MM.1S (cell line): ENCODE results near the gene OSBPL2.

Source experiments
- DNase-seq: peaks from one replicate; pipeline ENCODE4 v3.0.0-alpha.2; 2015
- H2AFZ ChIP-seq: fragments of 300-600 bp; sonication (generic); 2 replicates; pipeline ENCODE4 v1.6.0; 2016; ENCODE audit warnings: antibody characterized with exemption, low read length
- H3F3A ChIP-seq: fragments of 300-600 bp; sonication (generic); 2 replicates; pipeline ENCODE4 v1.6.1; 2016; ENCODE audit warnings: mild to moderate bottlenecking, antibody characterized with exemption, low read length, moderate library complexity, mixed read lengths; ENCODE audit not compliant: insufficient read depth
- H3K27ac ChIP-seq: fragments of 300-600 bp; sonication (generic); 2 replicates; pipeline ENCODE4 v1.5.1; 2016; ENCODE audit warnings: mild to moderate bottlenecking, low read length
- H3K27me3 ChIP-seq: fragments of 300-600 bp; sonication (generic); replicated peaks from 2 replicates; pipeline ENCODE4 v1.6.0; 2016; ENCODE audit warnings: low read length; ENCODE audit not compliant: insufficient read depth
- H3K36me3 ChIP-seq: fragments of 300-600 bp; sonication (generic); replicated peaks from 2 replicates; pipeline ENCODE4 v1.6.1; 2016; ENCODE audit warnings: mild to moderate bottlenecking, low read length, mixed read lengths; ENCODE audit not compliant: insufficient read depth
- H3K4me1 ChIP-seq: fragments of 300-600 bp; sonication (generic); 2 replicates; pipeline ENCODE4 v1.6.1; 2016; ENCODE audit warnings: low read length, mixed read lengths
- H3K4me2 ChIP-seq: fragments of 300-600 bp; sonication (generic); 2 replicates; pipeline ENCODE4 v1.6.0; 2016; ENCODE audit warnings: low read depth, low read length
- H3K4me3 ChIP-seq: fragments of 300-600 bp; sonication (generic); 2 replicates; pipeline ENCODE4 v1.5.1; 2016; ENCODE audit warnings: low read length, mixed read lengths
- H3K79me2 ChIP-seq: fragments of 300-600 bp; sonication (generic); 2 replicates; pipeline ENCODE4 v1.6.1; 2016; ENCODE audit warnings: mixed run types, low read length, mixed read lengths
- H3K9ac ChIP-seq: fragments of 300-600 bp; sonication (generic); 2 replicates; pipeline ENCODE4 v1.6.1; 2016; ENCODE audit warnings: low read length, mixed read lengths
- H3K9me2 ChIP-seq: fragments of 300-600 bp; sonication (generic); replicated peaks from 2 replicates; pipeline ENCODE4 v1.6.1; 2016; ENCODE audit warnings: mild to moderate bottlenecking, low read length, mixed read lengths; ENCODE audit not compliant: insufficient read depth
- H3K9me3 ChIP-seq: fragments of 300-600 bp; sonication (generic); replicated peaks from 2 replicates; pipeline ENCODE4 v1.6.1; 2016; ENCODE audit warnings: mild to moderate bottlenecking, low read length, mixed read lengths; ENCODE audit not compliant: insufficient read depth
- H4K20me1 ChIP-seq: fragments of 300-600 bp; sonication (generic); 2 replicates; pipeline ENCODE4 v1.6.1; 2016; ENCODE audit warnings: mild to moderate bottlenecking, low read length, moderate library complexity, mixed read lengths; ENCODE audit not compliant: insufficient read depth
- EZH2 ChIP-seq: fragments of 300-600 bp; sonication (generic); optimal IDR thresholded peaks from 2 replicates; pipeline ENCODE3; 2017; ENCODE audit warnings: low read depth, mild to moderate bottlenecking, antibody characterized with exemption, low read length, mixed read lengths
- EZH2phosphoT487 ChIP-seq: fragments of 300-600 bp; sonication (generic); IDR thresholded peaks from 2 replicates; pipeline ENCODE4 v1.6.1; 2018; ENCODE audit warnings: antibody characterized with exemption, low read length
- TF ChIP-seq, protein P1 (sequence below): fragments of 300-600 bp; sonication (generic); IDR thresholded peaks from 2 replicates; pipeline ENCODE4 v1.5.1; 2016; ENCODE audit warnings: antibody characterized with exemption, low read length, mixed read lengths

Gene OSBPL2

DNA sequence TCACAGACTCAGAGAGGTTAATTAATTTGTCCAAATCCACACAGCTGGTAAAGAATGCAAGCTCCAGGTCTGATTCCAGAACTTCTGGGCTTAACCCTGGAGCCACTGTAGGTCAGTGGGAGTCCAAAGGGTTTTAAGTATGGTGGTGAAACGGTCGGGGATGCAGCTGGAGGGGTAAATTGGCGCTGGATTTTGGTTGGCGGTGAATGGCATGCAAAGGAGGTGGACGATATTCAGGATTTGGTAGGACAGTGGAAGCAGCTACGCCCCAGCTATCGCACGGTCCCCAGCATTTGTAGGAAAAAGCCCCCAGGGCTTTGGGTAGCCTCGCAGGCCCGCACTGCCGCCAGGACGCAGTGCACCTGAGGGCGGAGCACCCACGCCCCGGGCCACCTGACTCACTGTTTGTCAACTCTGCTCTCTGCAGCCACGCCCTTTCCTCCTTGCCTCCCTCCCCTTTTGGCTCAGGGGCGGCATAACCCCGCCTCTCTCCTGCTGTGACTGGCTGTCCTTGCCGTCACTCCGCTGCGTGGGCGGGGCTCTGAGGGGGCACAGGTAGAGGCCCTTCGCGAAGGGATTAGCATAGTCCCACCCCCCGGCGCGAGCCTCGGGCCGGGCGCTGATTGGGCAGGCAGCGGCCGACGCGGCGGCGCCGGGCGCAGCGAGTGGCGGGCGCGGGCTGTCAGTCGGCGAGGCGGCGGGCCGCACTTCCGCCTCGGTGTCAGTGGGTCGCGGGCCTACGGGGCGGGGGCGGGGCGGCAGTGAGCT lies at the start of gene OSBPL2:
Gene OSBPL2 (plus strand): TSS at position 721 of the 768 bp plus-strand sequence. CDS start 17,664 bp downstream, outside the sequence.
- no peaks in the 10 kb centered on the region for H3F3A ChIP-seq
- peak; percentile 97 for DNase-seq
- no peaks in the 10 kb centered on the region for H4K20me1 ChIP-seq
- peak within 1 kb of the TSS; percentile 72 for H3K9ac ChIP-seq
- peaks cover 33% of the 10 kb centered on the region for H3K27me3 ChIP-seq
- H2AFZ ChIP-seq, result peak within 1 kb of the TSS; percentile 67
- peak within 1 kb of the TSS; percentile 81 for H3K4me2 ChIP-seq
- no peaks in the 10 kb centered on the region for H3K9me2 ChIP-seq
- peaks cover 43% of the 10 kb centered on the region for H3K79me2 ChIP-seq
- peaks cover 9% of the 10 kb centered on the region; the same call in 1 of the 2 replicates for H3K4me1 ChIP-seq
- H3K27ac ChIP-seq, result no peak within 1 kb of the TSS
- no peaks in the 10 kb centered on the region for H3K9me3 ChIP-seq
- TF ChIP-seq, protein P1, sequence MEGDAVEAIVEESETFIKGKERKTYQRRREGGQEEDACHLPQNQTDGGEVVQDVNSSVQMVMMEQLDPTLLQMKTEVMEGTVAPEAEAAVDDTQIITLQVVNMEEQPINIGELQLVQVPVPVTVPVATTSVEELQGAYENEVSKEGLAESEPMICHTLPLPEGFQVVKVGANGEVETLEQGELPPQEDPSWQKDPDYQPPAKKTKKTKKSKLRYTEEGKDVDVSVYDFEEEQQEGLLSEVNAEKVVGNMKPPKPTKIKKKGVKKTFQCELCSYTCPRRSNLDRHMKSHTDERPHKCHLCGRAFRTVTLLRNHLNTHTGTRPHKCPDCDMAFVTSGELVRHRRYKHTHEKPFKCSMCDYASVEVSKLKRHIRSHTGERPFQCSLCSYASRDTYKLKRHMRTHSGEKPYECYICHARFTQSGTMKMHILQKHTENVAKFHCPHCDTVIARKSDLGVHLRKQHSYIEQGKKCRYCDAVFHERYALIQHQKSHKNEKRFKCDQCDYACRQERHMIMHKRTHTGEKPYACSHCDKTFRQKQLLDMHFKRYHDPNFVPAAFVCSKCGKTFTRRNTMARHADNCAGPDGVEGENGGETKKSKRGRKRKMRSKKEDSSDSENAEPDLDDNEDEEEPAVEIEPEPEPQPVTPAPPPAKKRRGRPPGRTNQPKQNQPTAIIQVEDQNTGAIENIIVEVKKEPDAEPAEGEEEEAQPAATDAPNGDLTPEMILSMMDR, result no peak
- TF ChIP-seq EZH2, result no peak
- TF ChIP-seq EZH2phosphoT487, result no peak
- no peaks in the 10 kb centered on the region for H3K36me3 ChIP-seq
- peak within 1 kb of the TSS; percentile 83 for H3K4me3 ChIP-seq

DNA sequence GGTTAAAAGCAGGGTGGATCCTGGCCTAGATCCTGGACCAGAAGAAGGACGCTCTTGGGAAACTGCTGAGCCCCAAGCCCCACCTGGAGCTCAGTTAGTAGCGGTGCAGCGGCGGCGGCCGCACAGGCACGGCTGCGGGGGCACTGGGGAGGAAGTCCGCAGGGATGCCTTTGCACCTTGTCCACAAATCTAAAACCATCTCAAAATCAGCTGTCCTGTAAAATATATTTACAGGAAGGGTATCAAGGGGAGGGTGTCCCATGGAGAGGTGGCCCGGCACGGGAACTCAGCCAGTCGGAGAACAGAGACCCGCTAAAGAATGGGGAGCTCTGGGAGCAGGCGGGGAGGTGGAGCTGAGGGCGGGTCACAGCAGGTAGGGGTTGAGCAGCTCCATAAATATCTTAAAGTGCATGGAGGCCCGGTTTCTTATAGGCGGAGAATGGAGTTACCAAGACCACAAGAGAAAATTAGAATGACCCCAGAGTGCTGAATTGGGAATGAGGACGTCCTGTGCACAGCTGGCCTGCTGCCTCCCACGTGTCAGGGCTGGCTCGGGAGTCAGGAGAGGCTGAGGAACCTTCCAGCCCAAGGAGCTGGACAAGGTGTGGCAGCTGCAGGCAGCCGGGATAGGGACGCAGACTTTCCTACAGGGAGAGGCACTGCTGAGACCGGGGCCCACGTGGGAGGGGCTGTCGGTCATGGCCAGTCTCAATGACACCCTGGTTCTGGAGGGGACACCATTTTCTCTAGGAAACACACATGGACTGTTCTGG lies 47.5 kb upstream of the OSBPL2 start:
- H3K4me1 ChIP-seq, result no peaks in the 10 kb centered on the region
- H3K4me3 ChIP-seq, result no peak overlapping the region
- no peak overlapping the region for H2AFZ ChIP-seq
- peaks cover 47% of the 10 kb centered on the region for H3K79me2 ChIP-seq
- DNase-seq, result no peak
- H3K4me2 ChIP-seq, result no peak overlapping the region
- no peaks in the 10 kb centered on the region for H3F3A ChIP-seq
- no peaks in the 10 kb centered on the region for H3K9me3 ChIP-seq
- no peak overlapping the region for H3K27ac ChIP-seq
- no peaks in the 10 kb centered on the region for H4K20me1 ChIP-seq
- TF ChIP-seq, protein P1, result no peak
- no peak for TF ChIP-seq EZH2phosphoT487
- TF ChIP-seq EZH2, result no peak
- no peak overlapping the region for H3K9ac ChIP-seq
- H3K27me3 ChIP-seq, result no peaks in the 10 kb centered on the region
- H3K9me2 ChIP-seq, result no peaks in the 10 kb centered on the region
- H3K36me3 ChIP-seq, result no peaks in the 10 kb centered on the region; the same call in 1 of the 2 replicates

DNA sequence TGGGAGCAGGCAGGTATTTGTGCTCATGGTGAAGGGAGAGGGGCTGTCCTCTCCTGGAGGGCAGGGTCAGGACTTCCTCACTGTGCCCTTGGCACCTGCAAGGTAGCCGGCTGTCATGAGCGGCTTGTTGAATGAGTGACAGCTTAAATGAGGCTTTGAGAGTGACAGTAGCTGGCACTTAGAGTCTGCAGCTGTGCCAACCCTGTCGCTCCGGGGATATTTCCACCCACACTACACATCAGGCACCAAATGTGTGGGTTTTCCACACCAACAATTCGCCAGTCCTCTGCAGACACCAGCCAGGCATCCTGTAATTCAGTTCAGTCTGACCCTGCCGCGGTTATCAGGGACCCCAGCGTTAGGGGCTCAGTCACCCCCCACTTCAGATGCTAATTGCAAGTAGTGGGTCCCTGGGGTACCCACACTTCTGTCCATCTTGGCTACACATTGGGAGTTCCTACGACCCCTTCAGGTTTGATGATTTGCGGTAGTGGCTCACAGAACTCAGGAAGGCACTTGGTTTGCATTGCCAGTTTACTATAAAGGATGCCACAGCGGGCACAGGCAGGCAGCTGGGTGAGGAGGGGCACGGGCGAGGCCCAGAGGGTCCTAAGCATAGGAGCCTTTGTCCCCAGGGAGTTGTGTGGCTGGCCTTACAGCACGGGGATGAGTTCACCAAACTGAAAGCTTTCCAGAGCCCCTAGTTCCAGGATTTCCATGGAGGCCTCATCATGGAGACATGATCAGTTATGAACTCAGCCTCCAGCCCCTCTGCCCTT lies 46.4 kb upstream of the OSBPL2 start:
- H4K20me1 ChIP-seq, result no peaks in the 10 kb centered on the region
- H3K27ac ChIP-seq, result no peak overlapping the region
- H3K9ac ChIP-seq, result no peak overlapping the region
- TF ChIP-seq, protein P1, result no peak
- TF ChIP-seq EZH2 (no peak), EZH2phosphoT487 (no peak)
- H3K27me3 ChIP-seq, result no peaks in the 10 kb centered on the region
- no peaks in the 10 kb centered on the region; the same call in 1 of the 2 replicates for H3K36me3 ChIP-seq
- no peak for DNase-seq
- H3K4me2 ChIP-seq, result no peak overlapping the region
- H3K79me2 ChIP-seq, result peaks cover 37% of the 10 kb centered on the region
- no peaks in the 10 kb centered on the region for H3F3A ChIP-seq
- H2AFZ ChIP-seq, result no peak overlapping the region
- no peaks in the 10 kb centered on the region for H3K4me1 ChIP-seq
- no peaks in the 10 kb centered on the region for H3K9me2 ChIP-seq
- H3K9me3 ChIP-seq, result no peaks in the 10 kb centered on the region
- no peak overlapping the region for H3K4me3 ChIP-seq
